Body of pancreas (tissue), 4 donors: ENCODE measurements around the gene BPGM.

Source experiments
- CTCF ChIP-seq, 7 experiments: fragments of 450-650 bp in 4 of 7; fragments of 200-600 bp in 3 of 7; sonication (generic) in 3 of 7; IDR thresholded peaks; one replicate each; pipeline ENCODE4 v1.5.1; 2016 to 2019; ENCODE audit warnings: antibody characterized with exemption in 7 of 7
- POLR2A ChIP-seq, 3 donors: fragments of 450-650 bp; IDR thresholded peaks; one replicate each; pipeline ENCODE4 v1.6.1; 2016; ENCODE audit warnings: antibody characterized with exemption in 3 of 3, mild to moderate bottlenecking in 2 of 3

GRCh38 chr7:134645478-134645877 is 1.2 kb upstream of the BPGM start:
- no peak for TF ChIP-seq POLR2A (IDR thresholded peaks at IDR 0.05)
- TF ChIP-seq CTCF (IDR thresholded peaks at IDR 0.05), result no peak
